ENCODE data around the gene ARSI.

DNA sequence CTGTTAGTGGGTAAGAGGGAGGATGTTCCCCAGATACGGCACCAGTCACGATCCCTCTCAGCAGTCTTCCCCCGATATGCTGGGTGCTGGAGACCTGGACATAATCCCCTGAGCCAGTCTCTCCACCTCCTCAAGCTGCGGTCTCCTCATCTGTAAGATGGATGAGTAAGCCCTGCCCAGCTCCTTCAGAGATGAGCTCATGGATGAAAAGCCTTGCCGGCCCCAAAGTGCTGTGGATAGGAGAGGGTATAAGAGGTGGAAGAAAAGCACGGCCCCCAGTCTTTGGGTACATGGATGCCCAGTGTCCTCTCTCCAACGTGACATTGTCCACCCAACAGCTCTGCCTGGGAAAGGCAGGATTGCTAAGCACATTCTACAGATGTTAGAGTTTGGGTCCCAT, 17.6 kb downstream of the ARSI start:
- TF ChIP-seq, protein P1, sequence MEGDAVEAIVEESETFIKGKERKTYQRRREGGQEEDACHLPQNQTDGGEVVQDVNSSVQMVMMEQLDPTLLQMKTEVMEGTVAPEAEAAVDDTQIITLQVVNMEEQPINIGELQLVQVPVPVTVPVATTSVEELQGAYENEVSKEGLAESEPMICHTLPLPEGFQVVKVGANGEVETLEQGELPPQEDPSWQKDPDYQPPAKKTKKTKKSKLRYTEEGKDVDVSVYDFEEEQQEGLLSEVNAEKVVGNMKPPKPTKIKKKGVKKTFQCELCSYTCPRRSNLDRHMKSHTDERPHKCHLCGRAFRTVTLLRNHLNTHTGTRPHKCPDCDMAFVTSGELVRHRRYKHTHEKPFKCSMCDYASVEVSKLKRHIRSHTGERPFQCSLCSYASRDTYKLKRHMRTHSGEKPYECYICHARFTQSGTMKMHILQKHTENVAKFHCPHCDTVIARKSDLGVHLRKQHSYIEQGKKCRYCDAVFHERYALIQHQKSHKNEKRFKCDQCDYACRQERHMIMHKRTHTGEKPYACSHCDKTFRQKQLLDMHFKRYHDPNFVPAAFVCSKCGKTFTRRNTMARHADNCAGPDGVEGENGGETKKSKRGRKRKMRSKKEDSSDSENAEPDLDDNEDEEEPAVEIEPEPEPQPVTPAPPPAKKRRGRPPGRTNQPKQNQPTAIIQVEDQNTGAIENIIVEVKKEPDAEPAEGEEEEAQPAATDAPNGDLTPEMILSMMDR (conservative IDR thresholded peaks at IDR 0.05) = no peak
- no peak for TF ChIP-seq ZFX (IDR thresholded peaks at IDR 0.05)
